Ammon's horn (tissue), 1 donor: Measurements from ENCODE around the gene TTC27.
"Not testable (repeated sequence)": the region's sequence is repeated elsewhere in the genome, so short reads cannot be mapped to it uniquely, and the experiment has no call there.

Experiments
- DNase-seq: peaks from one replicate; pipeline ENCODE4 v3.0.0-alpha.2; 2016; ENCODE audit warnings: low spot score

Gene TTC27

GRCh38 chr2:32807662-32808061 lies 179.8 kb downstream of the TTC27 start:
- no peak for DNase-seq

GRCh38 chr2:32810909-32811495 lies 183.2 kb downstream of the TTC27 start:
- no peak for DNase-seq

GRCh38 chr2:32811696-32812095 lies 183.8 kb downstream of the TTC27 start:
- DNase-seq, result no peak

- DNase-seq, result no peak
Observed at GRCh38 chr2:32812316-32812715, 184.5 kb downstream of the TTC27 start.

- no peak for DNase-seq
Observed at GRCh38 chr2:32820088-32820487, 192.2 kb downstream of the TTC27 start.

- DNase-seq, result no peak
Observed at GRCh38 chr2:32820701-32821100, 192.9 kb downstream of the TTC27 start.

GRCh38 chr2:32824070-32824809 lies 196.4 kb downstream of the TTC27 start:
- DNase-seq, result no peak

- DNase-seq, result peak; percentile 57
Observed at GRCh38 chr2:32825291-32825712, 197.5 kb downstream of the TTC27 start.

- no peak for DNase-seq
Observed at GRCh38 chr2:32830196-32830595, 202.3 kb downstream of the TTC27 start.

GRCh38 chr2:32832821-32833220 lies 205.0 kb downstream of the TTC27 start:
- DNase-seq, result no peak

- DNase-seq, result no peak
Observed at GRCh38 chr2:32833709-32834108, 205.9 kb downstream of the TTC27 start.

GRCh38 chr2:32835148-32835547 lies 207.3 kb downstream of the TTC27 start:
- no peak for DNase-seq

GRCh38 chr2:32836933-32837332 lies 209.1 kb downstream of the TTC27 start:
- no peak for DNase-seq

GRCh38 chr2:32838418-32838817 lies 210.6 kb downstream of the TTC27 start:
- DNase-seq, result no peak

GRCh38 chr2:32838949-32839348 lies 211.1 kb downstream of the TTC27 start:
- no peak for DNase-seq

- DNase-seq, result no peak
Observed at GRCh38 chr2:32841931-32842898, 214.4 kb downstream of the TTC27 start.

GRCh38 chr2:32843699-32844098 lies 215.8 kb downstream of the TTC27 start:
- no peak for DNase-seq

GRCh38 chr2:32844253-32844652 lies 216.4 kb downstream of the TTC27 start:
- DNase-seq, result no peak

- not testable (repeated sequence) for DNase-seq
Observed at GRCh38 chr2:32846274-32846673, 218.4 kb downstream of the TTC27 start.

GRCh38 chr2:32847734-32848133 lies 219.9 kb downstream of the TTC27 start:
- DNase-seq, result no peak

- no peak for DNase-seq
Observed at GRCh38 chr2:32849456-32850194, 221.8 kb downstream of the TTC27 start.
